HCT116 (cell line): ENCODE measurements around the gene NPR1. TPM values are rescaled to one million over a fixed set of nuclear protein-coding genes. Genes with fewer than 3 reads are reported as not detected.

Experiments used
- ATAC-seq: fragments of 200-7000 bp; cut with Tn5 transposase; 2 replicates; pipeline ENCODE4 v1.9.1; 2020; ENCODE audit warnings: mild to moderate bottlenecking, moderate library complexity
- BruUV-seq: library from RNA; stranded (reverse); fragments of 400-500 nt; replicated peaks from 2 replicates; lab custom pipeline; 2021; lab: Mats Ljungman, UMichigan
- CTCF ChIA-PET: fragments of 300-600 bp; sonication (Branson Sonifier 250); formaldehyde crosslinking; loops from one replicate; lab custom pipeline; 2021; ENCODE audit warnings: antibody characterized with exemption; lab: Charles Lee
- POLR2A ChIA-PET: fragments of 300-600, 350-600 bp; sonication (Branson Sonifier 250); formaldehyde crosslinking; loops from one replicate; lab custom pipeline; 2021; ENCODE audit warnings: antibody characterized with exemption; lab: Charles Lee
- RAD21 ChIA-PET, 2 experiments: fragments of 300-600 bp; sonication (Branson Sonifier 250); formaldehyde crosslinking; loops; one replicate each; lab custom pipeline; 2023; ENCODE audit warnings: low total read pairs in 2 of 2; ENCODE audit not compliant: uncharacterized antibody in 2 of 2, unreplicated experiment in 2 of 2, low non-redundant PET in 1 of 2; lab: Charles Lee
- DNase-seq: peaks from one replicate; pipeline ENCODE4 v3.0.0-alpha.2; 2010; ENCODE audit warnings: low read depth, low spot score
- H2AFZ ChIP-seq: fragments of 200-600 bp; shearing (Covaris generic), sonication (generic); 2 replicates; pipeline ENCODE4 v1.6.1; 2017; ENCODE audit warnings: low read depth, mixed run types, mixed read lengths, antibody characterized with exemption, low read length; ENCODE audit not compliant: poor library complexity, severe bottlenecking
- H3K27ac ChIP-seq: 2 replicates; pipeline ENCODE4 v1.5.1; 2012; ENCODE audit warnings: low read depth, low read length
- H3K27me3 ChIP-seq: fragments of 200-600 bp; sonication (generic); 2 replicates; pipeline ENCODE4 v1.6.1; 2016; ENCODE audit warnings: mixed run types, low read length, mixed read lengths; ENCODE audit not compliant: insufficient read depth
- H3K36me3 ChIP-seq, 2 experiments: fragments of 200-500 bp in 1 of 2; fragments of 200-600 bp in 1 of 2; sonication (Bioruptor generic) in 1 of 2; sonication (generic) in 1 of 2; 2 replicates each; pipeline versions ENCODE4 v1.5.1 to v1.6.1; 2014 to 2016; ENCODE audit warnings: low read length in 2 of 2, inconsistent platforms in 1 of 2, mixed read lengths in 1 of 2, mixed run types in 1 of 2; ENCODE audit not compliant: insufficient read depth in 2 of 2, control insufficient read depth in 1 of 2
- H3K4me1 ChIP-seq, 2 experiments: fragments of 200-600 bp in 1 of 2; sonication (generic) in 1 of 2; 2 replicates each; pipeline versions ENCODE4 v1.5.1 to v1.6.1; 2012 to 2017; ENCODE audit warnings: low read length in 2 of 2, inconsistent platforms in 1 of 2, mild to moderate bottlenecking in 1 of 2, mixed read lengths in 1 of 2, mixed run types in 1 of 2, moderate library complexity in 1 of 2; ENCODE audit not compliant: insufficient read depth in 2 of 2, control insufficient read depth in 1 of 2
- H3K4me2 ChIP-seq: fragments of 200-600 bp; sonication (generic); 2 replicates; pipeline ENCODE4 v1.6.1; 2017; ENCODE audit warnings: mixed run types, low read length, mixed read lengths
- H3K4me3 ChIP-seq, 2 experiments: fragments of 200-600 bp in 1 of 2; sonication (generic) in 1 of 2; replicated peaks in 1 of 2; 2 replicates each; pipeline ENCODE4 v1.5.1; 2011 to 2016; ENCODE audit warnings: low read length in 2 of 2, control low read depth in 1 of 2, low read depth in 1 of 2, mild to moderate bottlenecking in 1 of 2, mixed read lengths in 1 of 2, mixed run types in 1 of 2
- H3K79me2 ChIP-seq: fragments of 200-600 bp; sonication (generic); 2 replicates; pipeline ENCODE4 v1.6.1; 2017; ENCODE audit warnings: mild to moderate bottlenecking, mixed run types, low read length, moderate library complexity, mixed read lengths; ENCODE audit not compliant: insufficient read depth
- H3K9ac ChIP-seq: fragments of 200-600 bp; sonication (generic); 2 replicates; pipeline ENCODE4 v1.6.1; 2016; ENCODE audit warnings: low read length, mixed read lengths
- H3K9me2 ChIP-seq: fragments of 200-600 bp; sonication (generic), shearing (Covaris generic); 2 replicates; pipeline ENCODE4 v1.6.1; 2017; ENCODE audit warnings: mixed run types, mild to moderate bottlenecking, moderate library complexity; ENCODE audit not compliant: insufficient read depth
- H3K9me3 ChIP-seq, 2 experiments: fragments of 200-500 bp in 1 of 2; fragments of 200-600 bp in 1 of 2; sonication (Bioruptor generic) in 1 of 2; sonication (generic) in 1 of 2; 2 replicates each; pipeline ENCODE4 v1.6.1; 2014 to 2017; ENCODE audit warnings: low read length in 2 of 2, mixed read lengths in 2 of 2, inconsistent platforms in 1 of 2, low read depth in 1 of 2, mild to moderate bottlenecking in 1 of 2, mixed run types in 1 of 2, moderate library complexity in 1 of 2; ENCODE audit not compliant: control insufficient read depth in 1 of 2, insufficient read depth in 1 of 2
- H4K20me1 ChIP-seq: fragments of 200-600 bp; sonication (generic), shearing (Covaris generic); 2 replicates; pipeline ENCODE4 v1.6.1; 2017; ENCODE audit warnings: mixed run types, mild to moderate bottlenecking, moderate library complexity; ENCODE audit not compliant: insufficient read depth
- CEBPB ChIP-seq: IDR thresholded peaks from 2 replicates; pipeline ENCODE4 v1.6.1; 2012; ENCODE audit warnings: low read depth
- EGR1 ChIP-seq: IDR thresholded peaks from 2 replicates; pipeline ENCODE4 v1.6.1; 2012; ENCODE audit warnings: low read depth
- ELF1 ChIP-seq: IDR thresholded peaks from 2 replicates; pipeline ENCODE4 v1.6.1; 2012; ENCODE audit warnings: low read depth, borderline replicate concordance
- EZH2 ChIP-seq: fragments of 200-600 bp; sonication (generic); IDR thresholded peaks from 2 replicates; pipeline ENCODE4 v1.6.1; 2017; ENCODE audit warnings: antibody characterized with exemption, mixed run types
- EZH2phosphoT487 ChIP-seq: fragments of 200-600 bp; IDR thresholded peaks from 2 replicates; pipeline ENCODE4 v1.6.1; 2018; ENCODE audit warnings: antibody characterized with exemption, borderline replicate concordance
- FOSL1 ChIP-seq: IDR thresholded peaks from 2 replicates; pipeline ENCODE4 v1.6.1; 2012; ENCODE audit warnings: low read depth
- JUND ChIP-seq: IDR thresholded peaks from 2 replicates; pipeline ENCODE4 v1.6.1; 2012
- POLR2A ChIP-seq: IDR thresholded peaks from 2 replicates; pipeline ENCODE4 v1.7.0; 2011; ENCODE audit warnings: borderline replicate concordance; ENCODE audit not compliant: insufficient read depth, insufficient read length; ENCODE audit errors: extremely low read depth
- POLR2AphosphoS5 ChIP-seq: IDR thresholded peaks from 2 replicates; pipeline ENCODE4 v1.6.1; 2011; ENCODE audit warnings: mild to moderate bottlenecking, low read depth, low read length, moderate library complexity
- SIN3A ChIP-seq: IDR thresholded peaks from 2 replicates; pipeline ENCODE4 v1.6.1; 2012; ENCODE audit warnings: low read depth
- SP1 ChIP-seq: IDR thresholded peaks from 2 replicates; pipeline ENCODE4 v1.6.1; 2012; ENCODE audit warnings: low read depth
- SRF ChIP-seq: IDR thresholded peaks from 2 replicates; pipeline ENCODE4 v1.6.1; 2012; ENCODE audit warnings: low read depth
- TCF7L2 ChIP-seq: IDR thresholded peaks from 2 replicates; pipeline ENCODE4 v1.7.0; 2011; ENCODE audit warnings: borderline replicate concordance, inconsistent platforms; ENCODE audit not compliant: insufficient read depth, insufficient read length; ENCODE audit errors: extremely low read depth
- YY1 ChIP-seq: IDR thresholded peaks from 2 replicates; pipeline ENCODE4 v1.6.1; 2011; ENCODE audit warnings: low read length, low read depth, moderate library complexity, mild to moderate bottlenecking; ENCODE audit not compliant: insufficient replicate concordance; ENCODE audit errors: extremely low read depth
- ZFX ChIP-seq: fragments of 450-650 bp; IDR thresholded peaks from 2 replicates; pipeline ENCODE4 v1.6.1; 2017
- intact Hi-C: fragments of 100-400 bp; cut with micrococcal nuclease; formaldehyde crosslinking; loops from 2 replicates; pipeline ENCODE4 v1.10.0; 2022
- total RNA-seq: library from RNA; stranded (reverse); gene quantifications from one replicate; pipeline ENCODE4 v1.2.1, GENCODE V29; 2021; ENCODE audit not compliant: unreplicated experiment
- TF ChIP-seq, protein P1 (sequence below): IDR thresholded peaks from 2 replicates; pipeline ENCODE4 v1.6.1; 2012; ENCODE audit warnings: low read depth
- TF ChIP-seq, protein P2 (sequence below), 3 experiments: fragments of 200-600 bp in 1 of 3; sonication (generic) in 1 of 3; IDR thresholded peaks in 2 of 3; conservative IDR thresholded peaks in 1 of 3; 2 replicates each; pipeline ENCODE4 v1.5.1; 2012 to 2017; ENCODE audit warnings: low read depth in 2 of 3, low read length in 2 of 3, antibody characterized with exemption in 1 of 3, borderline replicate concordance in 1 of 3, control low read depth in 1 of 3, mild to moderate bottlenecking in 1 of 3, mixed read lengths in 1 of 3, mixed run types in 1 of 3, moderate library complexity in 1 of 3; ENCODE audit not compliant: insufficient read depth in 1 of 3
- TF ChIP-seq, protein P3 (sequence below): IDR thresholded peaks from 2 replicates; pipeline ENCODE4 v1.6.1; 2012
- TF ChIP-seq, protein P4 (sequence below): IDR thresholded peaks from 2 replicates; pipeline ENCODE4 v1.6.1; 2012
- TF ChIP-seq, protein P5 (sequence below): IDR thresholded peaks from 2 replicates; pipeline ENCODE4 v1.6.1; 2011; ENCODE audit warnings: mild to moderate bottlenecking, low read length, moderate library complexity; ENCODE audit not compliant: insufficient replicate concordance; ENCODE audit errors: extremely low read depth

The NPR1 gene
- total RNA-seq, 1 experiment from 2014 or later, result 0.07 TPM

DNA sequence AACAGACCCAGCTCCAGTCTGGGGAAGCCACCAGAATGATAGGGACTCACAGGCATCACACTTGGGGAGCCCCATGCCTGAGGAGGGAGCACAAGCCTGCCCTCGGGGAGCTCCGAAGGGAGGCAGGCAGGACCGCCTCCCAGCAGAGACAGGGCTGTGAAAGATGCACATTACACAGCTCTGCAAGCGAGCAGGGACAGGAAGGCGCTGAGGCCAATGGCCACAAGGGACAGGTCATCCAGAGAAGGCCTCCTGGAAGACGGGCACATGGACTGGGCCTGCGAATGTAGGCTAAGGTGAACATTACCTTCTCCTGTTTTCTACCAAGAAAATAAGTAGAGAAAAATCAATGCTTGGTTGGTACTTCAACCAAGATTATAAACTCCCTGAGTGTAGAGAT lies 4.2 kb downstream of the NPR1 start:
- Histone ChIP-seq H3K27me3 (no peaks in the 10 kb centered on the region; the same call in 1 of the 2 replicates), H3K4me1 (peaks cover 0 to 5% of the 10 kb centered on the region in 2 experiments; a peak in 1 of 4 replicates), H4K20me1 (no peaks in the 10 kb centered on the region), H2AFZ (no peak overlapping the region), H3K4me2 (no peak overlapping the region), H3K9me3 (no peaks in the 10 kb centered on the region), H3K36me3 (no peaks in the 10 kb centered on the region), H3K9me2 (no peaks in the 10 kb centered on the region), H3K79me2 (no peaks in the 10 kb centered on the region), H3K4me3 (no peak overlapping the region), H3K27ac (no peak overlapping the region), H3K9ac (no peak overlapping the region)
- no peak for DNase-seq
- ChIA-PET POLR2A (no interaction called here), CTCF (no interaction called here), RAD21 (no interaction called here)
- no TSS peak for BruUV-seq
- TF ChIP-seq, protein P1, sequence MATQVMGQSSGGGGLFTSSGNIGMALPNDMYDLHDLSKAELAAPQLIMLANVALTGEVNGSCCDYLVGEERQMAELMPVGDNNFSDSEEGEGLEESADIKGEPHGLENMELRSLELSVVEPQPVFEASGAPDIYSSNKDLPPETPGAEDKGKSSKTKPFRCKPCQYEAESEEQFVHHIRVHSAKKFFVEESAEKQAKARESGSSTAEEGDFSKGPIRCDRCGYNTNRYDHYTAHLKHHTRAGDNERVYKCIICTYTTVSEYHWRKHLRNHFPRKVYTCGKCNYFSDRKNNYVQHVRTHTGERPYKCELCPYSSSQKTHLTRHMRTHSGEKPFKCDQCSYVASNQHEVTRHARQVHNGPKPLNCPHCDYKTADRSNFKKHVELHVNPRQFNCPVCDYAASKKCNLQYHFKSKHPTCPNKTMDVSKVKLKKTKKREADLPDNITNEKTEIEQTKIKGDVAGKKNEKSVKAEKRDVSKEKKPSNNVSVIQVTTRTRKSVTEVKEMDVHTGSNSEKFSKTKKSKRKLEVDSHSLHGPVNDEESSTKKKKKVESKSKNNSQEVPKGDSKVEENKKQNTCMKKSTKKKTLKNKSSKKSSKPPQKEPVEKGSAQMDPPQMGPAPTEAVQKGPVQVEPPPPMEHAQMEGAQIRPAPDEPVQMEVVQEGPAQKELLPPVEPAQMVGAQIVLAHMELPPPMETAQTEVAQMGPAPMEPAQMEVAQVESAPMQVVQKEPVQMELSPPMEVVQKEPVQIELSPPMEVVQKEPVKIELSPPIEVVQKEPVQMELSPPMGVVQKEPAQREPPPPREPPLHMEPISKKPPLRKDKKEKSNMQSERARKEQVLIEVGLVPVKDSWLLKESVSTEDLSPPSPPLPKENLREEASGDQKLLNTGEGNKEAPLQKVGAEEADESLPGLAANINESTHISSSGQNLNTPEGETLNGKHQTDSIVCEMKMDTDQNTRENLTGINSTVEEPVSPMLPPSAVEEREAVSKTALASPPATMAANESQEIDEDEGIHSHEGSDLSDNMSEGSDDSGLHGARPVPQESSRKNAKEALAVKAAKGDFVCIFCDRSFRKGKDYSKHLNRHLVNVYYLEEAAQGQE, result no peak
- TF ChIP-seq POLR2A (no peak), SP1 (no peak), ELF1 (no peak), SRF (no peak), SIN3A (no peak), EGR1 (no peak), POLR2AphosphoS5 (no peak), FOSL1 (no peak), ZFX (no peak), EZH2 (no peak), CEBPB (no peak), JUND (no peak), EZH2phosphoT487 (no peak), YY1 (no peak), TCF7L2 (no peak)
- TF ChIP-seq, protein P2, sequence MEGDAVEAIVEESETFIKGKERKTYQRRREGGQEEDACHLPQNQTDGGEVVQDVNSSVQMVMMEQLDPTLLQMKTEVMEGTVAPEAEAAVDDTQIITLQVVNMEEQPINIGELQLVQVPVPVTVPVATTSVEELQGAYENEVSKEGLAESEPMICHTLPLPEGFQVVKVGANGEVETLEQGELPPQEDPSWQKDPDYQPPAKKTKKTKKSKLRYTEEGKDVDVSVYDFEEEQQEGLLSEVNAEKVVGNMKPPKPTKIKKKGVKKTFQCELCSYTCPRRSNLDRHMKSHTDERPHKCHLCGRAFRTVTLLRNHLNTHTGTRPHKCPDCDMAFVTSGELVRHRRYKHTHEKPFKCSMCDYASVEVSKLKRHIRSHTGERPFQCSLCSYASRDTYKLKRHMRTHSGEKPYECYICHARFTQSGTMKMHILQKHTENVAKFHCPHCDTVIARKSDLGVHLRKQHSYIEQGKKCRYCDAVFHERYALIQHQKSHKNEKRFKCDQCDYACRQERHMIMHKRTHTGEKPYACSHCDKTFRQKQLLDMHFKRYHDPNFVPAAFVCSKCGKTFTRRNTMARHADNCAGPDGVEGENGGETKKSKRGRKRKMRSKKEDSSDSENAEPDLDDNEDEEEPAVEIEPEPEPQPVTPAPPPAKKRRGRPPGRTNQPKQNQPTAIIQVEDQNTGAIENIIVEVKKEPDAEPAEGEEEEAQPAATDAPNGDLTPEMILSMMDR (IDR thresholded peaks at IDR 0.05 in 2 of 3, conservative IDR thresholded peaks at IDR 0.05 in 1 of 3; ENCODE audit: borderline replicate concordance in 1 of 3, insufficient read depth in 1 of 3, low read depth in 2 of 3, low read length in 2 of 3), result no peak
- TF ChIP-seq, protein P3, sequence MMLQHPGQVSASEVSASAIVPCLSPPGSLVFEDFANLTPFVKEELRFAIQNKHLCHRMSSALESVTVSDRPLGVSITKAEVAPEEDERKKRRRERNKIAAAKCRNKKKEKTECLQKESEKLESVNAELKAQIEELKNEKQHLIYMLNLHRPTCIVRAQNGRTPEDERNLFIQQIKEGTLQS, result no peak
- TF ChIP-seq, protein P4, sequence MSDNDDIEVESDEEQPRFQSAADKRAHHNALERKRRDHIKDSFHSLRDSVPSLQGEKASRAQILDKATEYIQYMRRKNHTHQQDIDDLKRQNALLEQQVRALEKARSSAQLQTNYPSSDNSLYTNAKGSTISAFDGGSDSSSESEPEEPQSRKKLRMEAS, result no peak
- TF ChIP-seq, protein P5, sequence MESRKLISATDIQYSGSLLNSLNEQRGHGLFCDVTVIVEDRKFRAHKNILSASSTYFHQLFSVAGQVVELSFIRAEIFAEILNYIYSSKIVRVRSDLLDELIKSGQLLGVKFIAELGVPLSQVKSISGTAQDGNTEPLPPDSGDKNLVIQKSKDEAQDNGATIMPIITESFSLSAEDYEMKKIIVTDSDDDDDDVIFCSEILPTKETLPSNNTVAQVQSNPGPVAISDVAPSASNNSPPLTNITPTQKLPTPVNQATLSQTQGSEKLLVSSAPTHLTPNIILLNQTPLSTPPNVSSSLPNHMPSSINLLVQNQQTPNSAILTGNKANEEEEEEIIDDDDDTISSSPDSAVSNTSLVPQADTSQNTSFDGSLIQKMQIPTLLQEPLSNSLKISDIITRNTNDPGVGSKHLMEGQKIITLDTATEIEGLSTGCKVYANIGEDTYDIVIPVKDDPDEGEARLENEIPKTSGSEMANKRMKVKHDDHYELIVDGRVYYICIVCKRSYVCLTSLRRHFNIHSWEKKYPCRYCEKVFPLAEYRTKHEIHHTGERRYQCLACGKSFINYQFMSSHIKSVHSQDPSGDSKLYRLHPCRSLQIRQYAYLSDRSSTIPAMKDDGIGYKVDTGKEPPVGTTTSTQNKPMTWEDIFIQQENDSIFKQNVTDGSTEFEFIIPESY, result no peak
- intact Hi-C loops, result no loop called here
- no peak for ATAC-seq
